NB4 (cell line): ENCODE measurements around the gene RPS6KA2.

Source experiments
- DNase-seq: peaks from one replicate; pipeline ENCODE4 v3.0.0; 2010; ENCODE audit warnings: low read depth
- H3K4me3 ChIP-seq: one replicate; pipeline ENCODE4 v1.5.1; 2011; ENCODE audit warnings: mild to moderate bottlenecking, low read depth, low read length, moderate library complexity
- MYC ChIP-seq: IDR thresholded peaks from 2 replicates; pipeline ENCODE4 v1.6.1; 2011; ENCODE audit warnings: low read depth, low read length
- POLR2A ChIP-seq: IDR thresholded peaks from 2 replicates; pipeline ENCODE4 v1.6.1; 2011; ENCODE audit warnings: mild to moderate bottlenecking; ENCODE audit not compliant: insufficient read length; ENCODE audit errors: extremely low read depth
- TF ChIP-seq, protein P1 (sequence below): IDR thresholded peaks from one replicate; pipeline ENCODE4 v1.5.1; 2012; ENCODE audit warnings: low read depth, low read length
- TF ChIP-seq, protein P2 (sequence below): IDR thresholded peaks from 2 replicates; pipeline ENCODE4 v1.6.1; 2011; ENCODE audit warnings: low read depth, low read length

The RPS6KA2 gene

GRCh38 chr6:166377721-166378120 is 249.3 kb downstream of the RPS6KA2 start:
- DNase-seq, result no peak
- TF ChIP-seq MYC (no peak), POLR2A (no peak)
- TF ChIP-seq, protein P1, sequence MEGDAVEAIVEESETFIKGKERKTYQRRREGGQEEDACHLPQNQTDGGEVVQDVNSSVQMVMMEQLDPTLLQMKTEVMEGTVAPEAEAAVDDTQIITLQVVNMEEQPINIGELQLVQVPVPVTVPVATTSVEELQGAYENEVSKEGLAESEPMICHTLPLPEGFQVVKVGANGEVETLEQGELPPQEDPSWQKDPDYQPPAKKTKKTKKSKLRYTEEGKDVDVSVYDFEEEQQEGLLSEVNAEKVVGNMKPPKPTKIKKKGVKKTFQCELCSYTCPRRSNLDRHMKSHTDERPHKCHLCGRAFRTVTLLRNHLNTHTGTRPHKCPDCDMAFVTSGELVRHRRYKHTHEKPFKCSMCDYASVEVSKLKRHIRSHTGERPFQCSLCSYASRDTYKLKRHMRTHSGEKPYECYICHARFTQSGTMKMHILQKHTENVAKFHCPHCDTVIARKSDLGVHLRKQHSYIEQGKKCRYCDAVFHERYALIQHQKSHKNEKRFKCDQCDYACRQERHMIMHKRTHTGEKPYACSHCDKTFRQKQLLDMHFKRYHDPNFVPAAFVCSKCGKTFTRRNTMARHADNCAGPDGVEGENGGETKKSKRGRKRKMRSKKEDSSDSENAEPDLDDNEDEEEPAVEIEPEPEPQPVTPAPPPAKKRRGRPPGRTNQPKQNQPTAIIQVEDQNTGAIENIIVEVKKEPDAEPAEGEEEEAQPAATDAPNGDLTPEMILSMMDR, result no peak
- TF ChIP-seq, protein P2, sequence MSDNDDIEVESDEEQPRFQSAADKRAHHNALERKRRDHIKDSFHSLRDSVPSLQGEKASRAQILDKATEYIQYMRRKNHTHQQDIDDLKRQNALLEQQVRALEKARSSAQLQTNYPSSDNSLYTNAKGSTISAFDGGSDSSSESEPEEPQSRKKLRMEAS, result no peak

GRCh38 chr6:166375013-166375412 is 252.0 kb downstream of the RPS6KA2 start:
- TF ChIP-seq, protein P1, result no peak
- TF ChIP-seq MYC (no peak), POLR2A (no peak)
- TF ChIP-seq, protein P2, result no peak
- DNase-seq, result no peak
- H3K4me3 ChIP-seq, result no peak overlapping the region

More at GRCh38 chr6:166377721-166378120, 249.3 kb downstream of the RPS6KA2 start:
- H3K4me3 ChIP-seq, result no peak overlapping the region

GRCh38 chr6:166370489-166370888 is 256.6 kb downstream of the RPS6KA2 start:
- TF ChIP-seq, protein P1, result no peak
- TF ChIP-seq MYC (no peak), POLR2A (no peak)
- no peak for DNase-seq
- no peak overlapping the region for H3K4me3 ChIP-seq

DNA sequence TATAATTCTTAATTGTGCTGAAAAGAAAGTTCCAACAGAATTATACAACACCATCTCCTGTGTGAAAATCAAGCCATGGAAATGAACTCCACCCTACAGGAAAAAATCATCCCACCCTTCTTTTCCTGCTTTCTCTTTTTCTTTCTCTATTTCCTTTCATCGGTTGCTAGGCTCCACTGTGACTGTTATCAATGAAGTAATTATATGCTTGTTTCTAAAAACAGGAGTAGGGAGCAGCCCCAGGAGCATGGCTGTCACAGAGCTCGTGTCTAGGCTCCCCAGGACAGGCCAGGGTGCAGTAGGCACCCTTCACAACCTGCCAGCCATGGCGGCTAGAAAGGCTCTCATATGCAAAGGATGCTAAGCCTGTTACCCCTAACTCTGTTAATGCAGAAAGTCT is 257.3 kb downstream of the RPS6KA2 start:
- no peak for DNase-seq
- TF ChIP-seq, protein P2, result no peak
- TF ChIP-seq MYC (no peak), POLR2A (no peak)
- TF ChIP-seq, protein P1, result no peak
- no peak overlapping the region for H3K4me3 ChIP-seq

GRCh38 chr6:166366921-166367320 is 260.1 kb downstream of the RPS6KA2 start:
- TF ChIP-seq, protein P2, result no peak
- TF ChIP-seq POLR2A (no peak), MYC (no peak)
- TF ChIP-seq, protein P1, result no peak
- no peak overlapping the region for H3K4me3 ChIP-seq
- DNase-seq, result no peak

DNA sequence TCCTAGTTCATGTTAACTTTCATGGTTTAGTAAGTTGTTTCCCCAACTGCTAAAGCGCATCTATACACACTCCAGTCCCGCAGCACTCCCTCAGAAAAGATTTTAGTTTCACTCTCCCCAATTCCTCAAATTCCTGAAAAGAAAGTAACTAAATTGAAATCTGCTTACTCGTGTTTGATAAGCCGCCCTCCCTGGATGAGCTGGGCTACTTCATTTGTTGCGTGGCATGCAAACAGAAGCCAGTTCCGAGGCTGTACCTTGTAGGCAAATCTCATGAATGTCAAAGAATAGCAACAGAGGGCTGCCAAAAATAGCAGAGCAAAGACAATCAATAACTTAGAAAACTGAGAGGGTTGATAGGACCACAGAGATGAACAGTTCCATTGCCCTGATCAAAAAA is 261.2 kb downstream of the RPS6KA2 start:
- H3K4me3 ChIP-seq, result no peak overlapping the region
- DNase-seq, result no peak
- TF ChIP-seq, protein P2, result no peak
- TF ChIP-seq MYC (no peak), POLR2A (no peak)
- TF ChIP-seq, protein P1, result no peak
